Parathyroid adenoma (tissue), 2 donors: Measurements from ENCODE around the gene SYNRG.
"Not testable (repeated sequence)": the region's sequence is repeated elsewhere in the genome, so short reads cannot be mapped to it uniquely, and the experiment has no call there.

Source experiments
- H2AFZ ChIP-seq: fragments of 300-600 bp; sonication (generic); one replicate; pipeline ENCODE4 v1.7.0; 2017; ENCODE audit warnings: antibody characterized with exemption, mild to moderate bottlenecking
- H3K27ac ChIP-seq: fragments of 300-600 bp; sonication (generic); one replicate; pipeline ENCODE4 v1.7.0; 2017
- H3K27me3 ChIP-seq: fragments of 300-600 bp; sonication (generic); one replicate; pipeline ENCODE4 v1.7.0; 2017; ENCODE audit warnings: low read length; ENCODE audit not compliant: control insufficient read depth, insufficient read depth
- H3K36me3 ChIP-seq: fragments of 300-600 bp; sonication (generic); one replicate; pipeline ENCODE4 v1.7.0; 2017; ENCODE audit warnings: low read length; ENCODE audit not compliant: control insufficient read depth, insufficient read depth
- H3K4me1 ChIP-seq: fragments of 300-600 bp; sonication (generic); one replicate; pipeline ENCODE4 v1.7.0; 2017; ENCODE audit warnings: control low read depth
- H3K4me2 ChIP-seq: fragments of 300-600 bp; sonication (generic); one replicate; pipeline ENCODE4 v1.7.0; 2017; ENCODE audit warnings: low read length
- H3K4me3 ChIP-seq: fragments of 300-600 bp; sonication (generic); one replicate; pipeline ENCODE4 v1.7.0; 2017; ENCODE audit warnings: low read depth, low read length
- H3K79me2 ChIP-seq: fragments of 300-600 bp; sonication (generic); one replicate; pipeline ENCODE4 v1.7.0; 2017; ENCODE audit warnings: control low read depth
- H3K9ac ChIP-seq: fragments of 300-600 bp; sonication (generic); one replicate; pipeline ENCODE4 v1.7.0; 2017; ENCODE audit warnings: mild to moderate bottlenecking
- H3K9me3 ChIP-seq: fragments of 300-600 bp; sonication (generic); one replicate; pipeline ENCODE4 v1.7.0; 2017; ENCODE audit warnings: low read length; ENCODE audit not compliant: control insufficient read depth
- CTCF ChIP-seq: fragments of 300-600 bp; sonication (generic); IDR thresholded peaks from one replicate; pipeline ENCODE4 v1.7.0; 2017; ENCODE audit warnings: antibody characterized with exemption, mild to moderate bottlenecking
- donor health status: primary hyperparathyroidism.

Gene SYNRG

GRCh38 chr17:37610971-37611370 is 1.8 kb upstream of the SYNRG start:
- Histone ChIP-seq H3K27ac (no peak overlapping the region), H3K27me3 (no peaks in the 10 kb centered on the region), H3K36me3 (no peaks in the 10 kb centered on the region), H3K4me3 (no peak overlapping the region), H3K9me3 (no peaks in the 10 kb centered on the region), H3K4me1 (peaks cover 2% of the 10 kb centered on the region), H3K9ac (no peak overlapping the region), H3K79me2 (peaks cover 13% of the 10 kb centered on the region), H3K4me2 (no peak overlapping the region), H2AFZ (no peak overlapping the region)
- no peak for TF ChIP-seq CTCF

GRCh38 chr17:37610041-37610420 is 813 bp upstream of the SYNRG start:
- H2AFZ ChIP-seq, result peak overlapping the region; percentile 93
- H3K79me2 ChIP-seq, result peaks cover 17% of the 10 kb centered on the region
- H3K9ac ChIP-seq, H3K36me3 ChIP-seq, H3K27me3 ChIP-seq, H3K9me3 ChIP-seq, H3K4me1 ChIP-seq: not testable (repeated sequence)
- H3K4me3 ChIP-seq, result peak overlapping the region; percentile 92
- peak overlapping the region; percentile 88 for H3K4me2 ChIP-seq
- peak overlapping the region; percentile 84 for H3K27ac ChIP-seq

DNA sequence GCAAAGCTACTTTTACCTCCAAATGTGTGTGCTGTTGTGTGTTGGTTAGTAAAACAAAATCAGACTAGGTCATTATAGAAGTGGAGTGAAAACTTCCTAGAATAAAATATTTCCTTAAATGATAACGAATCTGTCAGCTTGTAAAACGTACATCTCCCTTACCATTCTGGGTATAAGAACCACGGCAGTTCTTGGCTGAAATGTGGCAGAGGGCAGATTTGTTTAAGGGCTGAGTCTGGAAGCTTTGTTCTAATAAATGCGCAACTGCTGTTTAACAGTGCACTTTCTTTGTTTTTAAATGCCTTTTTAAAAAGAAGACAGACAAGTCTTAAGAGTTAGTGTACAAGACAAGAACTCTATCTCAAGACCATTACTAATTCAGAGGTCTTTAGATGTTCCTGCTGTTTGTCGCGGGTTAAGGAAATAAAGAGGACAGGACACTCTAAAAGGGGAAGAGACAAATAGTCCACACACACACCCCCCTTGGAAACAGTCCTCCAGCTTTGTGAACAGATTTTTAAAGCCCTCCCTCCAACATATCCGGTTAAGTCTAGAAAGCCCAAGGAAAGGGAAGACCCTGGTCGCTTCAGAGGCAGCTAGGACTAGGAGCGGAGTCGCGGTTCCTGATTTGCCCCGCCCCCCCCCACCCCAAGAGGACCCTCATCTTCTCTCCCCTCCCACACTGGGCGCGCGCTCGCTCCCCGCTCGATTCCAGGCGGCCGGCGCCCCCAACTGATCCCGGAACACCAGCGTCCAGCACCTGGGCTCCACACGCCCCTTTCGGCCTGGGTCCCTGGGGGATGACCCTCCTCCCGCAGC is 658 bp downstream of the SYNRG start:
- Histone ChIP-seq H3K27ac (peak overlapping the region; percentile 84), H3K4me3 (peak overlapping the region; percentile 92), H3K79me2 (peaks cover 28% of the 10 kb centered on the region), H3K4me2 (peak overlapping the region; percentile 88), H3K9ac (peak overlapping the region; percentile 55), H3K36me3 (no peaks in the 10 kb centered on the region), H3K27me3 (no peaks in the 10 kb centered on the region), H2AFZ (peak overlapping the region; percentile 93), H3K9me3 (no peaks in the 10 kb centered on the region), H3K4me1 (peaks cover 4% of the 10 kb centered on the region)
- TF ChIP-seq CTCF, result no peak

GRCh38 chr17:37607637-37608331 is 1.4 kb downstream of the SYNRG start:
- H3K36me3 ChIP-seq, result no peaks in the 10 kb centered on the region
- H3K4me1 ChIP-seq, result peaks cover 4% of the 10 kb centered on the region
- H3K4me2 ChIP-seq, result peak overlapping the region; percentile 88
- H2AFZ ChIP-seq, result no peak overlapping the region
- no peak for TF ChIP-seq CTCF
- H3K27ac ChIP-seq, result no peak overlapping the region
- H3K27me3 ChIP-seq, result no peaks in the 10 kb centered on the region
- H3K9me3 ChIP-seq, result no peaks in the 10 kb centered on the region
- no peak overlapping the region for H3K9ac ChIP-seq
- peaks cover 34% of the 10 kb centered on the region for H3K79me2 ChIP-seq
- peak overlapping the region; percentile 92 for H3K4me3 ChIP-seq

DNA sequence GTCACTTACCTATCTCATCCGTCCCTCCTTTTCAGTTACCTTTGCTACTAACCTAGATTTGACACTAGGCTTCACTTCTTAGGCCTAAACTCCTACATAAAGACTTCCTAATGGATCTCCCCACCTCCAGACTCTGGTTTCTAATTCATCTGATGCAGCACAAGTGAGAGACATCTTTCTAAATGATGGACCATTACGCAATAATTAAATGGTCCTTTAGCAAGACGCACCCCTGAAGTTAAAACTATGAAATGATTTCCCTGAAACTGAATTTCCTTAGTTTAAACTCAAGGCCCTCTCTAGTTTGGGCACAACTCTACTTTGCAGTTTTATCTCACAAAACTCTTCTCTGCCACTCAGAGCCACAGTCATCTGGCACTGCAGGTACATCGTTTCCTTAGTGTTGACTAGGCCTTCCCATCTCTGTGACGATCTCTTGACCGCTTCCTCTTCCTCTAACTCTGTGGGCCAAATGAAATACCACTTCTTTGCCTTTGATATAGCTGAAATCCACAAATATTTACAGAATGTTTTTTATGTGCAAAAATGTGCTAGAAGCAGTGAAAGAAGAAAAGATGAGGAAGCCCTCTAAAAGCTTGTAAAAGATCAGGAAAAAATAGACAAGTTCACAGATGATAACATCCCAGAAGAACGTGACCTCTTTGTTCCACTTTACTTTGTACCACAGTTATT is 3.3 kb downstream of the SYNRG start:
- Histone ChIP-seq H3K36me3 (no peaks in the 10 kb centered on the region), H3K27ac (no peak overlapping the region), H3K4me3 (no peak overlapping the region), H3K9ac (no peak overlapping the region), H3K79me2 (peaks cover 39% of the 10 kb centered on the region), H3K27me3 (no peaks in the 10 kb centered on the region), H3K4me2 (no peak overlapping the region), H3K4me1 (peaks cover 4% of the 10 kb centered on the region), H3K9me3 (no peaks in the 10 kb centered on the region), H2AFZ (no peak overlapping the region)
- no peak for TF ChIP-seq CTCF
